Measurements from ENCODE around the gene CDH13.

The CDH13 gene

DNA sequence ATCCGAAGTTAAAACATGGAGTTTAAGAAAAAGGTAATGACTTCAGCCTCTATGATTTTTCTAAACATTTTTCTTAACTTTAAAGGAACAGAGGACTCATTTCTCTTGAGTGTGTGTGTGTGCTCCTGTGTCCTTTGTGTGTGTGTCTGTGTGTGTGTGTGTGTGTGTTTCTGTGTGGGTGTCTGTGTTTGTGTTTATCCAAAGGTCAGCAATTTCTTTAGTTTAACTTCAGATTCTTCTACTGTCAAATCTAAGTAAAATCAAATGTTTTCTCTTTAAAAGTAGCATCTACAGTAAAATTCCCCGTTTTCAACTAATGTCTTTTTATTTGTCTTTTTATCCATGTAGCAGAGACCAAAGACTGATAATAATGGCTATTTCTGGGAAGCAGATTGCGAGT is 1212.8 kb downstream of the CDH13 start:
- Mint-ChIP-seq H3K4me1 (peaks cover 29% of the 10 kb centered on the region), H3K36me3 (ENCODE audit: low read depth) (no peaks in the 10 kb centered on the region), H3K9me3 (peaks cover 5% of the 10 kb centered on the region), H3K4me3 (no peak overlapping the region), H3K27ac (no peak overlapping the region), H3K27me3 (ENCODE audit: low read depth, poor library complexity) (peaks cover 10% of the 10 kb centered on the region)
- TF ChIP-seq, protein P1, sequence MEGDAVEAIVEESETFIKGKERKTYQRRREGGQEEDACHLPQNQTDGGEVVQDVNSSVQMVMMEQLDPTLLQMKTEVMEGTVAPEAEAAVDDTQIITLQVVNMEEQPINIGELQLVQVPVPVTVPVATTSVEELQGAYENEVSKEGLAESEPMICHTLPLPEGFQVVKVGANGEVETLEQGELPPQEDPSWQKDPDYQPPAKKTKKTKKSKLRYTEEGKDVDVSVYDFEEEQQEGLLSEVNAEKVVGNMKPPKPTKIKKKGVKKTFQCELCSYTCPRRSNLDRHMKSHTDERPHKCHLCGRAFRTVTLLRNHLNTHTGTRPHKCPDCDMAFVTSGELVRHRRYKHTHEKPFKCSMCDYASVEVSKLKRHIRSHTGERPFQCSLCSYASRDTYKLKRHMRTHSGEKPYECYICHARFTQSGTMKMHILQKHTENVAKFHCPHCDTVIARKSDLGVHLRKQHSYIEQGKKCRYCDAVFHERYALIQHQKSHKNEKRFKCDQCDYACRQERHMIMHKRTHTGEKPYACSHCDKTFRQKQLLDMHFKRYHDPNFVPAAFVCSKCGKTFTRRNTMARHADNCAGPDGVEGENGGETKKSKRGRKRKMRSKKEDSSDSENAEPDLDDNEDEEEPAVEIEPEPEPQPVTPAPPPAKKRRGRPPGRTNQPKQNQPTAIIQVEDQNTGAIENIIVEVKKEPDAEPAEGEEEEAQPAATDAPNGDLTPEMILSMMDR (IDR thresholded peaks at IDR 0.05) = no peak
- no peak for DNase-seq

DNA sequence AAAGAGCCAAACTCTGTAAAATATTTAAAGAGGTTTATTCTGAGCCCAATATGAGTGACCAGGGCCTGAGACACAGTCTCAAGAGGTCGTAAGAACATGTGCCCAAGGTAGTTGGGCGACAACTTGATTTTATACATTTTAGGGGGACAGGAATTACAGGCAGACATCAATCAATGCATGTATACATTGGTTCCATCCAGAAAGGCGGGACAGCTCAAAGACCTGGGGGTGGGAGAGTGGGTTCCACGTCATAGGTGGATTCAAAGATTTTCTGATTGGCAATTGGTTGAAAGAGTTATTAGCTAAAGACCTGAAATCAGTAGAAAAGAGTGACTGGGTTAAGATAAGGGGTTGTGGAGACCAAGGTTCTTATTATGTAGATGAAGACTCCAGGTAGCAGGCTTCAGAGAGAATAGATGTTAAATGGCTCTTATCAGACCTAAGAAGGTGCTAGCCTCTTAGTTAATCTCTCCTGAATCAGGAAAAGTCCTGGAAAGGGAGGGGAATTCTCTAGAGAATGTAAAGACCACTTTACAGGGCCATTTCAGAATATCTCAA is 1213.4 kb downstream of the CDH13 start:
- H3K36me3 Mint-ChIP-seq (ENCODE audit: low read depth) = no peaks in the 10 kb centered on the region
- H3K27ac Mint-ChIP-seq = no peak overlapping the region
- TF ChIP-seq, protein P1 (IDR thresholded peaks at IDR 0.05) = no peak
- peaks cover 10% of the 10 kb centered on the region for H3K27me3 Mint-ChIP-seq (ENCODE audit: low read depth, poor library complexity)
- H3K9me3 Mint-ChIP-seq = peaks cover 5% of the 10 kb centered on the region
- H3K4me1 Mint-ChIP-seq = peaks cover 23% of the 10 kb centered on the region
- DNase-seq = no peak
- no peak overlapping the region for H3K4me3 Mint-ChIP-seq

DNA sequence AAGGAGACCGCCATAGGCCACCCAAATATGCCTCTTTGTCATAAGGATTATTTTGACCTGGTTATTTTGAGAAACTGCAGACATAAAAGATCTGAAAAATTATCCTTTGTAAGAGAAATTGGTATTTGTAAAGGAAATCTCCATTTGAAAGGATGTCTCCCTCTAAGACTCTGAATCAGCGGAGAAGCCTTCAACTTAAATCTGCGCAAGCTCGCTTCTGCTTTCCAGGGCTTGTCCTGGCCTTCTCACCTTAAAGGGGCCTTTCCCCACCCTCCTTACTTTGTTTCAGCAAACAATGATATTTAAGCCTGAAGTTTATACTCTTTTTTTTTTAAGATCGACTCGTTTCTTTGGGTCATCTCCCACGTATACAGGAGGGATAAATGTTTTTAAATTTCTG is 1215.5 kb downstream of the CDH13 start:
- no peak overlapping the region for H3K4me3 Mint-ChIP-seq
- peaks cover 20% of the 10 kb centered on the region for H3K4me1 Mint-ChIP-seq
- TF ChIP-seq, protein P1 (IDR thresholded peaks at IDR 0.05) = no peak
- no peak overlapping the region for H3K27ac Mint-ChIP-seq
- no peak for DNase-seq
- peaks cover 11% of the 10 kb centered on the region for H3K27me3 Mint-ChIP-seq (ENCODE audit: low read depth, poor library complexity)
- H3K36me3 Mint-ChIP-seq (ENCODE audit: low read depth) = no peaks in the 10 kb centered on the region
- H3K9me3 Mint-ChIP-seq = peaks cover 5% of the 10 kb centered on the region

DNA sequence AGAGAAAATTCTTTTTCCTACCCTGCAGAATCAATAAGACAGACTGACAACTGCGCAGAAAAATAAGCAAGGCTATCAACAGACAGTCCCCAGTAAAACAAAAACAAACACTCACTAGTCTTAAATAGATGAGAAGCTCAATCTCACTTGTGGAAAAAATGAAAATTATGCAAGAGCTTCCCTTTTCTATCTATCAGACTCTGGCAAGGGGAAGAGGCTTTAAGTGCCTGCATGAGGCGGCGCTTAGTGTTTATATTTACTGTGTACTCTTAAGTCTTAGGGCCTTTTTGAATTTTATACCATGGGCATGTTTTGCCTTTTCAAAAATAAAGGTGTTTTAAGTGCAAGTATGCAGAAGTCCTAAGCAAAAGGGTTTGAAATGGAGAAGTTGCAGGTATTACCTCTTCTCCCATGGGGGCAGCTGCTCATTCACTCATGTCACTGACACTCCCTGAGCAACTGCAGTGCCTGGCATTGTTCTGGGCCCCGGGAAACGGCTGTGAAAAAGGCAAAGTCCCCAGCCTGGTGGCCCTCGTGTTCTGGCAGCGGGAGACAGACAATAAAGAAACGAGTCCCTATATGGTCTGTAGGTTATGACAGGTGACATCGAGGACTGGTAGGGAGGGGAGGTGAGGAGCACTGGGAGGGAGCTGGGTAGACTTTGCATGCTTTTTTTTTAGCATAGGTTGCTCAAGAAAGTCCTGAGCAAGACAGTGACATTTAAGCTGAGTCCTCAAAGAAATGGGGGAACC is 1216.2 kb downstream of the CDH13 start:
- Mint-ChIP-seq H3K4me3 (no peak overlapping the region), H3K9me3 (peaks cover 5% of the 10 kb centered on the region), H3K27me3 (ENCODE audit: low read depth, poor library complexity) (peaks cover 11% of the 10 kb centered on the region), H3K36me3 (ENCODE audit: low read depth) (no peaks in the 10 kb centered on the region), H3K27ac (no peak overlapping the region), H3K4me1 (peaks cover 20% of the 10 kb centered on the region)
- TF ChIP-seq, protein P1 (IDR thresholded peaks at IDR 0.05) = no peak
- no peak for DNase-seq

DNA sequence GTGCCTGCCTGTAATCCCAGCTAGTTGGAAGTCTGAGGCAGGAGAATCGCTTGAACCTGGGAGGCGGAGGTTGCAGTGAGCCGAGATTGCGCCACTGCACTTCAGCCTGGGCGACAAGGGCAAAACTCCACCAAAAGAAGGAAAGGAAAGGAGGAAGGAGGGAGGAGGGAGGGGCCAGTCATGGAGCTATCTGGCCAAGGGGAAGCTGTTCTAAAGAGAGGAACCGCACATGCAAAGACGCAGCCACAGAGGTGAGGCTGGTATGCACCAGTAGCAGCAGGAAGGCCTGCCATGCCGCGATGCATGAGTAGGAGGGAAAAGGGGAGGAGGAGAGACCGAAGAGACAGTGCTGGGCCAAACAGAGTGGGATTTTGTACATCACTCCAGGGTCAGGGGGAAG is 1216.9 kb downstream of the CDH13 start:
- TF ChIP-seq, protein P1 (IDR thresholded peaks at IDR 0.05) = no peak
- H3K9me3 Mint-ChIP-seq = peaks cover 5% of the 10 kb centered on the region
- H3K27ac Mint-ChIP-seq = no peak overlapping the region
- peaks cover 11% of the 10 kb centered on the region for H3K27me3 Mint-ChIP-seq (ENCODE audit: low read depth, poor library complexity)
- no peak overlapping the region for H3K4me3 Mint-ChIP-seq
- no peaks in the 10 kb centered on the region for H3K36me3 Mint-ChIP-seq (ENCODE audit: low read depth)
- DNase-seq = no peak
- H3K4me1 Mint-ChIP-seq = peaks cover 20% of the 10 kb centered on the region

DNA sequence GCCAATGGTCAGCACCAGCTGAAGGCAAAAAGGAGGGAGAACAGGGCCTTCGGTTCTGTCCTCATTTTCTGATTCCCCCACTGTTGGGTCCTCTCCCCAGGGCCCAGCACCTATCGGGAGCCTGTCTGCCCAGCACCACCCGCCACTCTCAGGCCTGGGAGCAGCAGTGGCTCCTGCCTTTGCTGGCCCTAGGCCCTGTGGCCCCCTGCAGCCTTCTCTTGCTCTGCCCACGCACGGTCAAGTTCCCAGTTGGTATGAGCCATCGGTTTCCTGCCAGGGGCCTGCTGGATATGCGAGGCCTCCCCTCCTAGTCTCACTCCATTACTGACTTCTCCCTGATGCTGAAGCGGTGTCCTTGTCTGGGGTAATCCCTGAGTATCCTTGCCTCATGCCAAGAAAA is 1218.5 kb downstream of the CDH13 start:
- Mint-ChIP-seq H3K9me3 (peaks cover under 1% of the 10 kb centered on the region), H3K36me3 (ENCODE audit: low read depth) (no peaks in the 10 kb centered on the region), H3K4me1 (peaks cover 24% of the 10 kb centered on the region), H3K27me3 (ENCODE audit: low read depth, poor library complexity) (peaks cover 11% of the 10 kb centered on the region), H3K4me3 (no peak overlapping the region), H3K27ac (no peak overlapping the region)
- DNase-seq = no peak
- TF ChIP-seq, protein P1 (IDR thresholded peaks at IDR 0.05) = no peak

Data from nephron progenitor cell (in vitro differentiated cells).